Measurements from ENCODE around the gene LDLRAD4.
"Not testable (repeated sequence)": the region's sequence is repeated elsewhere in the genome, so short reads cannot be mapped to it uniquely, and the experiment has no call there.

The LDLRAD4 gene

GRCh38 chr18:13246121-13246520 is 27.6 kb downstream of the LDLRAD4 start:
- no peak for DNase-seq (ENCODE audit: low read depth, low spot score)

- no peak for DNase-seq (ENCODE audit: low read depth, low spot score)
These were observed 28.0 kb downstream of the LDLRAD4 start for GRCh38 chr18:13246591-13246990.

GRCh38 chr18:13247506-13247905 is 28.9 kb downstream of the LDLRAD4 start:
- no peak for DNase-seq (ENCODE audit: low read depth, low spot score)

- no peak for DNase-seq (ENCODE audit: low read depth, low spot score)
These were observed 34.3 kb downstream of the LDLRAD4 start for GRCh38 chr18:13252686-13253410.

GRCh38 chr18:13253786-13254688 is 35.5 kb downstream of the LDLRAD4 start:
- DNase-seq (ENCODE audit: low read depth, low spot score) = no peak

- no peak for DNase-seq (ENCODE audit: low read depth, low spot score)
These were observed 36.7 kb downstream of the LDLRAD4 start for GRCh38 chr18:13254971-13255927.

- DNase-seq (ENCODE audit: low read depth, low spot score) = peak; percentile 17
These were observed 38.1 kb downstream of the LDLRAD4 start for GRCh38 chr18:13256444-13257305.

- DNase-seq (ENCODE audit: low read depth, low spot score) = no peak
These were observed 38.9 kb downstream of the LDLRAD4 start for GRCh38 chr18:13257361-13257980.

- DNase-seq (ENCODE audit: low read depth, low spot score) = no peak
These were observed 40.4 kb downstream of the LDLRAD4 start for GRCh38 chr18:13258921-13259320.

GRCh38 chr18:13259701-13260100 is 41.1 kb downstream of the LDLRAD4 start:
- no peak for DNase-seq (ENCODE audit: low read depth, low spot score)

GRCh38 chr18:13260197-13260934 is 41.8 kb downstream of the LDLRAD4 start:
- no peak for DNase-seq (ENCODE audit: low read depth, low spot score)

GRCh38 chr18:13260935-13261640 is 42.5 kb downstream of the LDLRAD4 start:
- no peak for DNase-seq (ENCODE audit: low read depth, low spot score)

- DNase-seq (ENCODE audit: low read depth, low spot score) = no peak
These were observed 43.2 kb downstream of the LDLRAD4 start for GRCh38 chr18:13261661-13262357.

GRCh38 chr18:13262358-13262680 is 43.8 kb downstream of the LDLRAD4 start:
- DNase-seq (ENCODE audit: low read depth, low spot score) = not testable (repeated sequence)

GRCh38 chr18:13262839-13263691 is 44.5 kb downstream of the LDLRAD4 start:
- no peak for DNase-seq (ENCODE audit: low read depth, low spot score)

- no peak for DNase-seq (ENCODE audit: low read depth, low spot score)
These were observed 45.8 kb downstream of the LDLRAD4 start for GRCh38 chr18:13264091-13265007.
